ENCODE data around the gene TRIP6. TPM values are rescaled to one million over a fixed set of nuclear protein-coding genes. Genes with fewer than 3 reads are reported as not detected.
A peak's percentile ranks its signal among the peaks of the same experiment; 100 is the strongest.

Gene TRIP6
- total RNA-seq, result 101 to 109 TPM (median 107 TPM) in 3 replicates

GRCh38 chr7:100867040-100867775 is at the start of gene TRIP6:
TSS of gene TRIP6 (plus strand) at chr7:100867387. CDS start at chr7:100867498, 111 bp downstream.
- Mint-ChIP-seq H3K4me1 (peaks cover 12% of the 10 kb centered on the region), H3K4me3 (peak within 1 kb of the TSS; percentile 95), H3K27ac (peak within 1 kb of the TSS; percentile 99), H3K36me3 (peaks cover 16% of the 10 kb centered on the region), H3K9me3 (no peaks in the 10 kb centered on the region), H3K27me3 (ENCODE audit: low read depth) (no peaks in the 10 kb centered on the region)
- no peak for TF ChIP-seq CTCF (IDR thresholded peaks at IDR 0.05; ENCODE audit: unreplicated experiment)
- DNase-seq (ENCODE audit: low spot score in 2 of 2, unreplicated experiment in 2 of 2), result peak; percentile 78 to 88

- no peak overlapping the region for H3K27ac Mint-ChIP-seq
- no peaks in the 10 kb centered on the region for H3K27me3 Mint-ChIP-seq (ENCODE audit: low read depth)
- no peak for TF ChIP-seq CTCF (IDR thresholded peaks at IDR 0.05; ENCODE audit: unreplicated experiment)
- no peak for DNase-seq (ENCODE audit: low spot score in 2 of 2, unreplicated experiment in 2 of 2)
- H3K4me1 Mint-ChIP-seq, result peaks cover 2% of the 10 kb centered on the region
- peaks cover 41% of the 10 kb centered on the region for H3K36me3 Mint-ChIP-seq
- H3K4me3 Mint-ChIP-seq, result no peak overlapping the region
- no peaks in the 10 kb centered on the region for H3K9me3 Mint-ChIP-seq
Observed at GRCh38 chr7:100818366-100818765, 48.8 kb upstream of the TRIP6 start.

- H3K36me3 Mint-ChIP-seq, result peaks cover 37% of the 10 kb centered on the region
- H3K27ac Mint-ChIP-seq, result no peak overlapping the region
Observed at GRCh38 chr7:100818825-100819224, 48.4 kb upstream of the TRIP6 start.

GRCh38 chr7:100819586-100819985 is 47.6 kb upstream of the TRIP6 start:
- Mint-ChIP-seq H3K36me3 (peaks cover 33% of the 10 kb centered on the region), H3K4me3 (no peak overlapping the region), H3K27ac (no peak overlapping the region), H3K9me3 (no peaks in the 10 kb centered on the region), H3K27me3 (ENCODE audit: low read depth) (no peaks in the 10 kb centered on the region), H3K4me1 (peaks cover 8% of the 10 kb centered on the region)
- TF ChIP-seq CTCF (IDR thresholded peaks at IDR 0.05; ENCODE audit: unreplicated experiment), result no peak
- no peak for DNase-seq (ENCODE audit: low spot score in 2 of 2, unreplicated experiment in 2 of 2)

More at GRCh38 chr7:100818825-100819224, 48.4 kb upstream of the TRIP6 start:
- TF ChIP-seq CTCF (IDR thresholded peaks at IDR 0.05; ENCODE audit: unreplicated experiment), result no peak
- no peaks in the 10 kb centered on the region for H3K9me3 Mint-ChIP-seq
- H3K4me1 Mint-ChIP-seq, result peaks cover 6% of the 10 kb centered on the region
- DNase-seq (ENCODE audit: low spot score in 2 of 2, unreplicated experiment in 2 of 2), result no peak
- no peaks in the 10 kb centered on the region for H3K27me3 Mint-ChIP-seq (ENCODE audit: low read depth)
- no peak overlapping the region for H3K4me3 Mint-ChIP-seq

- Mint-ChIP-seq H3K27me3 (ENCODE audit: low read depth) (no peaks in the 10 kb centered on the region), H3K4me3 (no peak overlapping the region), H3K27ac (no peak overlapping the region), H3K9me3 (no peaks in the 10 kb centered on the region), H3K4me1 (peaks cover 26% of the 10 kb centered on the region), H3K36me3 (peaks cover 21% of the 10 kb centered on the region)
- TF ChIP-seq CTCF (IDR thresholded peaks at IDR 0.05; ENCODE audit: unreplicated experiment), result no peak
- no peak for DNase-seq (ENCODE audit: low spot score in 2 of 2, unreplicated experiment in 2 of 2)
Observed at GRCh38 chr7:100822236-100823139, 44.7 kb upstream of the TRIP6 start.
